ENCODE data around the gene ACD. TPM values are rescaled to one million over a fixed set of nuclear protein-coding genes. Genes with fewer than 3 reads are reported as not detected.

ACD gene
- total RNA-seq, 1 experiment from 2014 or later = 34.7 TPM

DNA sequence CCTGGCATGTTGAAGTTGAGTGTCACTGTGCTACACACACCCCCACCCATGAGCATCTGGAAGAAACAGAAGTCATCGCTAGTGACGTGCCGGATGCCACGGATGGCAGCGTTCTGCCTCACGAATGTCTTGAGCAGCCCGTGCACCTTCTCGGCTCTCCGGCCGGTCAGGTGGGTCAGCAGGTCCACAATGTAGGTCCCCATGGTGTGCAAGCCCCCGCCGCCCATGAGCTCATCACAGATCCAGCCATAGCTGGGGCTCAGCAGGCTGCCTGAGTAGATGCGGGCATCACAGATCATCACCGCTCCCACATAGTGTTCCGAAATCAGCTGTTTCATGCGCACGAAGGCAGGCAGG is 15.5 kb upstream of the ACD start:
- ChIA-PET CTCF (no interaction called here), POLR2A (ENCODE audit: unreplicated experiment) (no interaction called here)
- BruUV-seq (replicated peaks) = no TSS peak
- no peak for TF ChIP-seq EZH2 (IDR thresholded peaks at IDR 0.05; ENCODE audit: low read depth)
- TF ChIP-seq, protein P1, sequence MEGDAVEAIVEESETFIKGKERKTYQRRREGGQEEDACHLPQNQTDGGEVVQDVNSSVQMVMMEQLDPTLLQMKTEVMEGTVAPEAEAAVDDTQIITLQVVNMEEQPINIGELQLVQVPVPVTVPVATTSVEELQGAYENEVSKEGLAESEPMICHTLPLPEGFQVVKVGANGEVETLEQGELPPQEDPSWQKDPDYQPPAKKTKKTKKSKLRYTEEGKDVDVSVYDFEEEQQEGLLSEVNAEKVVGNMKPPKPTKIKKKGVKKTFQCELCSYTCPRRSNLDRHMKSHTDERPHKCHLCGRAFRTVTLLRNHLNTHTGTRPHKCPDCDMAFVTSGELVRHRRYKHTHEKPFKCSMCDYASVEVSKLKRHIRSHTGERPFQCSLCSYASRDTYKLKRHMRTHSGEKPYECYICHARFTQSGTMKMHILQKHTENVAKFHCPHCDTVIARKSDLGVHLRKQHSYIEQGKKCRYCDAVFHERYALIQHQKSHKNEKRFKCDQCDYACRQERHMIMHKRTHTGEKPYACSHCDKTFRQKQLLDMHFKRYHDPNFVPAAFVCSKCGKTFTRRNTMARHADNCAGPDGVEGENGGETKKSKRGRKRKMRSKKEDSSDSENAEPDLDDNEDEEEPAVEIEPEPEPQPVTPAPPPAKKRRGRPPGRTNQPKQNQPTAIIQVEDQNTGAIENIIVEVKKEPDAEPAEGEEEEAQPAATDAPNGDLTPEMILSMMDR (conservative IDR thresholded peaks at IDR 0.05) = no peak
- H3K27ac ChIP-seq = no peak overlapping the region
- H3K4me1 ChIP-seq (replicated peaks; ENCODE audit: insufficient read depth) = peaks cover 26% of the 10 kb centered on the region
- H3K27me3 ChIP-seq (ENCODE audit: insufficient read depth, low read depth) = no peaks in the 10 kb centered on the region
- no peak overlapping the region for H3K4me3 ChIP-seq
- no peaks in the 10 kb centered on the region for H3K9me3 ChIP-seq (ENCODE audit: insufficient read depth, low read depth)
- intact Hi-C loops (cut with micrococcal nuclease; ENCODE audit: unreplicated experiment) = loop anchor here (5.0 to 10.0 kb wide), 3 partner anchors 47 to 559 kb away; partner anchors contain the start of gene ESRP2
- no peaks in the 10 kb centered on the region for H3K9me2 ChIP-seq (ENCODE audit: insufficient read depth)
- H3K4me2 ChIP-seq = no peak overlapping the region
- H4K20me1 ChIP-seq (ENCODE audit: insufficient read depth) = no peaks in the 10 kb centered on the region
- no peaks in the 10 kb centered on the region for H3K36me3 ChIP-seq (ENCODE audit: low read depth)
- no peak for DNase-seq
- peaks cover 32% of the 10 kb centered on the region for H3F3A ChIP-seq (ENCODE audit: insufficient read depth, low read depth)
- H3K79me2 ChIP-seq (ENCODE audit: low read depth) = 0 out of 2 replicates have a peak, but pooled peaks cover 3% of the 10 kb centered on the region
- no peak overlapping the region for H2AFZ ChIP-seq

DNA sequence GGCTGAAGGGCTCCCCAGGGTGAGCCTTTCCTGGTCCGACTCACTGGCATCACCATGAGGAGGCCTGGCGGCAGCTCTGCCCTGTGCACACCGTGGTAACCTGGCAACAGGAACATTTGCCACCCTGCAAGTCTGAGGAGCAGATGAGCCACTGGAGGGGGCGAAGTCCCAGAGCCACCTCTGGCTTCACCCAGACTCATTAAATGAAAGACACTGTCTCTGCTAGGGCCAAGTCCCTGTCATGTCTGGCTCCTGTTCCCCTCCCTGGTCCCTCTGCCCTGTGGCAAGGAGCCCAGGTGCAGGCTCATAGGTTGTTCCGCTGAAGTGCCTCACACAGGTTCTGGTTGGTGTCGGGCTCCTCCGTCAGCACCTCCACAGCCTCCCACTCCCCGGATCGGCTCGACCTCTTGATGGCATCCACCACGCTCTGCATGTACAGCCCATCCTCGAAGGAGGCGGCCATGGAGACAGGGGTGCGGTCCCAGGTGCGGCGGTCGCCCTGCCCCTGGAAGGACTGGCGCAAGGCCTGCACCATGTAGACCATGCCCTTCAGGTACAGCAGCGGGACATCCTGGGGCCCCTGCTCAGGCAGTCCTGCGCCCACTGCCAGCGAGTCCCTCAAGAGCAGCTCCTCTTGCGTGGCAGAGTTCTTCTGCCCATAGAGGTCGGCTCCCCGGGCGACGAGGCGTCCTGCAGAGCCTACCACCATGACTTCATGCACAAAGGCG is 15.0 kb upstream of the ACD start:
- DNase-seq = peak in 1 of 2 experiments; percentile 9
- Histone ChIP-seq H3K27me3 (ENCODE audit: insufficient read depth, low read depth) (no peaks in the 10 kb centered on the region), H3K4me3 (no peak overlapping the region), H3K27ac (no peak overlapping the region), H3K4me1 (replicated peaks; ENCODE audit: insufficient read depth) (peaks cover 26% of the 10 kb centered on the region), H3K9me2 (ENCODE audit: insufficient read depth) (no peaks in the 10 kb centered on the region), H3K79me2 (ENCODE audit: low read depth) (0 out of 2 replicates have a peak, but pooled peaks cover 3% of the 10 kb centered on the region), H4K20me1 (ENCODE audit: insufficient read depth) (no peaks in the 10 kb centered on the region), H3K36me3 (ENCODE audit: low read depth) (no peaks in the 10 kb centered on the region), H3K4me2 (no peak overlapping the region), H3K9me3 (ENCODE audit: insufficient read depth, low read depth) (no peaks in the 10 kb centered on the region), H3F3A (ENCODE audit: insufficient read depth, low read depth) (peaks cover 32% of the 10 kb centered on the region), H2AFZ (no peak overlapping the region)
- ChIA-PET POLR2A (ENCODE audit: unreplicated experiment) (no interaction called here), CTCF (no interaction called here)
- no TSS peak for BruUV-seq (replicated peaks)
- intact Hi-C loops (cut with micrococcal nuclease; ENCODE audit: unreplicated experiment) = loop anchor here (5.0 to 10.0 kb wide), 3 partner anchors 47 to 560 kb away; partner anchors contain the start of gene ESRP2
- TF ChIP-seq, protein P1 (conservative IDR thresholded peaks at IDR 0.05) = no peak
- TF ChIP-seq EZH2 (IDR thresholded peaks at IDR 0.05; ENCODE audit: low read depth) = no peak

DNA sequence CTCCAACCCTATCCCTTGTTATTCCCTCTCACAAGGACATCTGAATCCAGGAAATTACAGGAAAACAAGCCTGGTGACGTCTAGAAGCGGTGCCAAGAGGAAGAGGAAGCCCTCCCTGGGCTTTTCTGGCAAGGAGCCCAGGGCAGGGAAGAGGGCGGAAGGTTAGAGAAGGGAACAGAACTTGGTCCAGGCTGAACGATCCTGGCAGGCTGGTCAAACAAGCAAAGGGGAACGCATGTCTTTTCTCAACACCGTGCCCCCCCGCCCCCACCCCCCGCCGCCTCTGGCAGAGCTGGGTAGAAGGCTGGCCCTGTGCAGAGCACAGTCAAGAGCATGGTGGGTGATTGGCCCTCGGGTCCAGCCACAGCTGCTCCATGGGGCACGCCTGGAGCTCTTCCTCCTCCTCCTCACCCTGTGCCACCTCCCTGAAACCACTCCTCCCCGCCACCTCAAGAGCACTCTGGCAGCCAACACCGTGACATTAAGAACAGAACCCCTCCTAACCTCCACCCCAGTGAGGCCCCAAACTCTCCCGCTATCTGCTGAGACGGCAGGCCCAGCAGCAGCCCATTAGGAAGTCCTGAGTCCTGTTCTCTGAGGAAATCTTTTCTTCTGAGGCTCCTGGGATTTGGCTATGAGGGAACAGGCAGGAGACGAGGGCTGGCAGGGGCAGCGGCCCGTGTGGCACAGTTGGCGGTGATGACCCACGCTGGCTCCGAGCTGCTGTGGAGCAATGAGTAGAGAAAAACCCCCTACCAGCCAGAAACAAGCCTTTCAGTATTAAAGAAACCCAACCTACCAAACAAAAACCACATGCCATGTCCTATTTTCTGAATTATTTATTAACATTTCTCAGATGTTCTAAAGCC is 13.9 kb upstream of the ACD start:
- no peaks in the 10 kb centered on the region for H3K9me3 ChIP-seq (ENCODE audit: insufficient read depth, low read depth)
- H3K4me3 ChIP-seq = no peak overlapping the region
- no TSS peak for BruUV-seq (replicated peaks)
- no peak for TF ChIP-seq EZH2 (IDR thresholded peaks at IDR 0.05; ENCODE audit: low read depth)
- 0 out of 2 replicates have a peak, but pooled peaks cover 3% of the 10 kb centered on the region for H3K79me2 ChIP-seq (ENCODE audit: low read depth)
- no peaks in the 10 kb centered on the region for H4K20me1 ChIP-seq (ENCODE audit: insufficient read depth)
- no peaks in the 10 kb centered on the region for H3K36me3 ChIP-seq (ENCODE audit: low read depth)
- H3K9me2 ChIP-seq (ENCODE audit: insufficient read depth) = no peaks in the 10 kb centered on the region
- ChIA-PET POLR2A (ENCODE audit: unreplicated experiment) (no interaction called here), CTCF (no interaction called here)
- peaks cover 26% of the 10 kb centered on the region for H3K4me1 ChIP-seq (replicated peaks; ENCODE audit: insufficient read depth)
- H3F3A ChIP-seq (ENCODE audit: insufficient read depth, low read depth) = peaks cover 36% of the 10 kb centered on the region
- no peak overlapping the region for H3K4me2 ChIP-seq
- H3K27me3 ChIP-seq (ENCODE audit: insufficient read depth, low read depth) = no peaks in the 10 kb centered on the region
- intact Hi-C loops (cut with micrococcal nuclease; ENCODE audit: unreplicated experiment) = loop anchor here (2.0 to 10.0 kb wide), 3 partner anchors 133 to 561 kb away; partner anchors contain the start of genes ESRP2, RANBP10 and TSNAXIP1
- H3K27ac ChIP-seq = no peak overlapping the region
- DNase-seq = no peak
- H2AFZ ChIP-seq = no peak overlapping the region

Data from PC-9 (cell line).